NT2/D1 (cell line): ENCODE data around the gene UBA52.
"Not testable (repeated sequence)": the region's sequence is repeated elsewhere in the genome, so short reads cannot be mapped to it uniquely, and the experiment has no call there.

Experiments
- SUZ12 ChIP-seq: IDR thresholded peaks from 2 replicates; pipeline ENCODE4 v1.6.1; 2011; ENCODE audit not compliant: insufficient read length, insufficient read depth; ENCODE audit errors: extremely low read depth
- YY1 ChIP-seq: IDR thresholded peaks from 2 replicates; pipeline ENCODE4 v1.6.1; 2011; ENCODE audit not compliant: insufficient read length, insufficient read depth
- ZNF274 ChIP-seq: IDR thresholded peaks from 2 replicates; pipeline ENCODE4 v1.6.1; 2011; ENCODE audit warnings: mild to moderate bottlenecking, low read depth, low read length

DNA sequence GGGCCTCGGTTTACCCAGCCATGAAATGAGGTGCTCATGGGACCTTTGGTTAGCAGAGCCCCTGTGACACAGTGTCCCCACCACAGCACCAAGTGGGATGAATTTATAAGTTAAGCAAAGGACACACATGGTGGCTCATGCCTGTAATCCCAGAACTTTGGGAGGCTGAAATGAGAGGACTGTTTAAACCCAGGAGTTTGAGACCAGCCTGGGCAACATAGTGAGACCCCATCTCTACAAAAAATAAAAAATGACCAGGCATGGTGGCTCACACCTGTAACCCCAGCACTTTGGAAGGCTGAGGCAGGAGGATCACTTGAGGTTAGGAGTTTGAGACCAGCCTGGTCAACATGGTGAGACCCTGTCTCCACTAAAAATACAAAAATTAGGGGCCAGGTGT is 31.5 kb upstream of the UBA52 start:
- not testable (repeated sequence) for TF ChIP-seq SUZ12, YY1, ZNF274
